M059J (cell line): ENCODE data around the gene RPRD1A. TPM values are rescaled to one million over a fixed set of nuclear protein-coding genes. Genes with fewer than 3 reads are reported as not detected.
"Not testable (repeated sequence)": the region's sequence is repeated elsewhere in the genome, so short reads cannot be mapped to it uniquely, and the experiment has no call there.

Experiments
- DNase-seq: peaks from one replicate; pipeline ENCODE4 v3.0.0-alpha.2; 2012; ENCODE audit warnings: low read depth
- total RNA-seq: library from RNA; depleted of rRNA; stranded (reverse); fragments of >200 nt; shearing (Covaris generic); gene quantifications from 2 replicates; pipeline ENCODE4 v1.2.3, GENCODE V29; 2014

The RPRD1A gene
- total RNA-seq, 1 experiment from 2014 or later: 68.5 TPM

DNA sequence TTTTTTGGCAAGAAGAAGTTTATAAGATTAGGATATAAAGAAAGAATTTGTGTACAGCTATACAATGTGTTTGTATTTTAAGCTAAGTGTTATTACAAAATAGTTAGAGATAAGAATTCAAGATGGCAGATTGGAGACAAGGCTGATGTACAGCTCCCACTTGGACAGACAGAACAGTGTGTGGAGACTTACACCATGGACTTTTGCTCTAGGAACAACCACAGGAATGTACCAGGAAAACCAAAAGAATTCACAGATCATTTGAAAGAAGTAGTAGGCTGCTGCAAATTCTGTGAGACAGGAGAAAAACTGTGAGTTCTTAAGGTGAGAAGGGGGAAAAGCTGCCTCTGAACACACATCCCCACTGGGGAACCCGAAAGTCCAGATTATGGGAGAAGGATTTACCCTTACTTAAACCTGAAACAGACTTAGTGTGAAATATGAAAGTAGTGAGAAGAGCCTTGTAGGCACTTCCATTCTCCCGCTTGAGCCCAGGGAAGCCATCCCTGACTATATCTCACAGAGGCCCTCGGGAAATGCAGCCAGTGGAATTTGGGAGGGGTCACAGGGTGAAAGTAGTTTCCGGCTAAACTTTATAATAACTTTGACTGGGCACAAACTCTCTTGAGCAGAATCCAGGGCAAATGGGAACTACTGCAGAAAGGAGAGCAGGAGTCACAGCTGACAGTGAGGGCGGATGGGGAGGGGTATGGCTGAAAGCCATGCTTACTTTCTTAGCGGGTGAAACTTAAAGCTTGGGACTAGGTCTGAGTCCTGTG is 11.6 kb upstream of the RPRD1A start:
- peak; percentile 67 for DNase-seq

DNA sequence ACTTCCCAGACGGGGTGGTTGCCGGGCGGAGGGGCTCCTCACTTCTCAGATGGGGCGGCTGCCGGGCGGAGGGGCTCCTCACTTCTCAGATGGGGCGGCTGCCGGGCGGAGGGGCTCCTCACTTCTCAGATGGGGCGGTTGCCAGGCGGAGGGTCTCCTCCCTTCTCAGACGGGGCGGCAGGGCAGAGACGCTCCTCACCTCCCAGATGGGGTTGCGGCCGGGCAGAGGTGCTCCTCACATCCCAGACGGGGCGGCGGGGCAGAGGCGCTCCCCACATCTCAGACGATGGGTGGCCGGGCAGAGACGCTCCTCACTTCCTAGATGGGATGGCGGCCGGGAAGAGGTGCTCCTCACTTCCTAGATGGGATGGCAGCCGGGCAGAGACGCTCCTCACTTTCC is 10.4 kb upstream of the RPRD1A start:
- DNase-seq: not testable (repeated sequence)

DNA sequence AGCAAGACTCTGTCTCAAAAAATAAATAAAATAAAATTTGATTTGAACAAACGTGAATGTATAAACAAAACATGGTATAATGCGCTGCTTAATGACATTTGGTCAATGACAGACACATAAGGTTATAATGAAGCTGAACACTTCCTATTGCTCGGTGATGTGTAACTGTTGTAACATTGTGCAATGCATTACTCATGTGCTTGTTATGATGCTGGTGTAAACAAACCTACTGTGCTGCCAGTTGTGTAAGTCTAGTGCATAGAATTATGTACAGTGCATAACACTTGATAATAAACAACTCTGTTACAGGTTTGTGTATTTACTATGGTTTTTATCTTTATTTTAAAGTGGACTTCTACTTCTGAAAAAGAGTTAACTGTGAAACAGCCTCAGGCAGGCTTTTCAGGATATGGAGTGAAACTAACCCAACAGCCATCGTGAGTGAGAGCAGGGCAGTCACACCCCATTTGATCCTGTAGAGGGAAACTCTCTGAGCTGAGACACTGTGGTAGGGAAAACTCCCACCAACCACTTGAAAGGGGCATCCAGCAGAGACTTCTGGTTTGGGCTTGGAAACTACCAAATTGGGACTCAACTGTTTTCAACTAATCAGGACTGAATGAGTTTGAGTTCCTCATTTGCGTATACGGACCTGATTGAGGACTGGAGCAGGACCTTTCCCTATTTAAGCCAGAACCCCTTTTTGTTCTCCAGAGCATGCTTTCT is 8.7 kb upstream of the RPRD1A start:
- DNase-seq: peak; percentile 87

DNA sequence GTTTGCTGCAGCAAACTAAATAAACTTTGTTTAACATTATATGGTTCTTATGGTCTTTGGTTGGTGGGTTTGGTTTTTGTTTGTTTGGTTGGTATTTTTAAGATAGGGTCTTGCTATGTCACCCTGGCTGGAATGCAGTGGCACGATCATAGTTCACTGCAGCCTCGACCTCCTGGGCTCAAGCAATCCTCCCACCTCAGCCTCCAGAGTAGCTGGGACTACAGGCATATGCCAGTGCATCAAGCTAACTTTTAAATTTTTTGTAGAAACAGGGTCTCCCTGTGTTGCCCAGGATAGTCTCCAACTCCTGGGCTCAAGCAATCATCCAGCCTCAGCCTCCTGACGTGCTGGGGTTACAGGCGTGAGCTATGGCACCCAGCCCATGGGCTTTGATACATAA is 7.1 kb upstream of the RPRD1A start:
- no peak for DNase-seq

DNA sequence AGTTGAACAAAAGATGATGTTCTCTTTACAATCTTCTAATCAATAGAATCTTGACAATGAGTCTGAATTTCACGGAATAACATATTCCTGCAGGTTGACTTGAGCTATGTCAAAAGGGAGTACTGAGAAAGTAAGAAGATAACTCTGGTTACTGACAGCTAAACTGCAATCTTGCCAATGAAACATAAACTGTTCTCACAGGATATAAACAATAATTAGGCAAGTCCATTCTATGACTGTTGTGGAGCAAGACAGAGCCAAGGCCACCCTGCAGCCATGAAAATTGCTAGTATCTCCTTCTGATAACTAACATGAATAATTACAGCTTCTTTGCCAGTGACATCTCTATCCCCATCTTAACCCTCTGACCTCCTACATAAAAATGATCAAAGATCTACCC is 6.3 kb upstream of the RPRD1A start:
- no peak for DNase-seq

DNA sequence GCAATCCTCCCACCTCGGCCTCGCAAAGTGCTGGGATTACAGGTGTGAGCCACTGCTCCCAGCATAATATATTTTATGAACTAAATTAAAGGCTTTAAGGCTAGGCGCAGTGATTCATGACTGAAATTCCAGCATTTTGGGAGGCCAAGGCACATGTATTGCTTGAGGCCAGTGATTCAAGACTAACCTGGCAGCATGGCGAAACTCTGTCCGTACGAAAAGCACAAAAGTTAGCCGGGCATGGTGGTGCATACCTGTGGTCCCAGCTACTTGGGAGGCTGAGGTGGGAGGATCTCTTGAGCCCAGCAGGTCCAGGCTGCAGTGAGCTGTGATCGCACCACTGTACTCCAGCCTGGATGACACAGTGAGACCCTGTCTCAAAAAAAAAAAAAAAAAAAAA is 5.0 kb upstream of the RPRD1A start:
- DNase-seq: not testable (repeated sequence)

DNA sequence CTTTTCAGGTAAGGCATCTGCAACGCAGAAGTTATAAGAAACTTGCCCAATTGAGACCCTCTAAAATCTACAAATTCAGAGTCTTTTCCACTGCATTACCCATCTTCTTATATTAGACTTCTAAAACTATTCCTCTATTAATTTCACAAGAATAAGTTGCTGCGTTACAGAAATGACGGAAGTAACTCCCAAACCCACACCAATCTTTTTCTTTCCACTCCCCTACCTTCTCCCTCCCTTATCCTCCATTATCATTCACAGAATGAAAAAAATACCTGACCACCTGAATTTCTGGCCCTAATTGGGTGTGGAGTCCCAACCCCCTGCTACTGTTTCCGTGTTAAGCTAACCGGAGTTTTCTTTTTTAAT is 689 bp downstream of the RPRD1A start:
- no peak for DNase-seq

DNA sequence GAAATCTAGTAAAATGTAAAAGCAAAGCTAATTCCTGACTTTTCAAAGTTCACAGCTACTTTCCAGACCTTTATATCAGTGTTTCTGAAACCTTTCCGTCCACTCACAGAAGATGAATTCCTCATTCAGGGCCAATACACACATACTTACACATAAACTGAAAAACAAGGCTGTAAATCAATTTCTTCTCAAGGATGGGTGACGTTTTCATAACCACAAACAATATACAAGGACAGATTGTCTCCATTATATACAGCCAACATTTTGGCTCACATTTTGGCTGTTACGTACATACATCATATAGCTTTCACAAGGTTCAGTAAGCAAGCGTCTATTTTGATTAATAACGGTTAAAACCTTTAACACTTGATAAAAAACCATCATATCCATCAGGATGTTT is 1.4 kb downstream of the RPRD1A start:
- DNase-seq: peak; percentile 12

DNA sequence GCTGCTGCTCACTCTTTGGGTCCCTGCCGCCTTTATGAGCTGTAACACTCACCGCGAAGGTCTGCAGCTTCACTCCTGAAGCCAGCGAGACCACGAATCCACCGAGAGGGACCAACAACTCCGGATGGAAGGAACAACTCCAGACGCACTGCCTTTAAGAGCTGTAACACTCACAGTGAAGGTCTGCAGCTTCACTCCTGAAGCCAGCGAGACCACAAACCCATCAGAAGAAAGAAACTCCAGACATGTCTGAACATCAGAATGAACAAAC is 2.6 kb downstream of the RPRD1A start:
- DNase-seq: not testable (repeated sequence)

DNA sequence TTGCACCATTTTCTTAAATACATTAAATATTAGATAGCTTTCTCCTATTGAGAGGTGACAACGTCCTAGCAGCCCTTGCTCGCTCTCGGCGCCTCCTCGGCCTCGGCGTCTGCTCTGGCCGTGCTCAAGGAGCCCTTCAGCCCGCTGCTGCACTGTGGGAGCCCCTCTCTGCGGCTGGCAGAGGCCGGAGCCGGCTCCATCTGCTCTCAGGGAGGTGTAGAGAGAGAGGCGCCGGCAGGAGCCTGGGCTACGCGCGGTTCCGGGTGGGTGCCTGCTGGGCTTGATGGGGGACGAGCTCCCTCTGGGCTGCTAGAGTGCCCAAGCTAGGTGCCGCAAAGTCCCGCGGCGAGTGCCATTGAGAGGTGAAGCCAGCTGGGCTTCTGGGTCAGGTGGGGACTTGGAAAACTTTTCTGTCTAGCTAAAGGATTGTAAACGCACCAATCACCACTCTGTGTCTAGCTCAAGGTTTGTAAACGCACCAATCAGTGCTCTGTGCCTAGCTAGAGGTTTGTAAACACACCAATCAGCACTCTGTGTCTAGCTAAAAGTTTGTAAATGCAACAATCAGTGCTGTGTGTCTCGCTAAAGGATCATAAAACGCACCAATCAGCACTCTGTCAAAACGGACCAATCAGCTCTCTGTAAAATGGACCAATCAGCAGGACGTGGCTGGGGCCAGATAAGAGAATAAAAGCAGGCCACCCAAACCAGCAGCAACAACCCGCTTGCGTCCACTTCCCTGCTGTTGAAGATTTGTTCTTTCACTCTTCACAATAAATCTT is 3.1 kb downstream of the RPRD1A start:
- DNase-seq: no peak

DNA sequence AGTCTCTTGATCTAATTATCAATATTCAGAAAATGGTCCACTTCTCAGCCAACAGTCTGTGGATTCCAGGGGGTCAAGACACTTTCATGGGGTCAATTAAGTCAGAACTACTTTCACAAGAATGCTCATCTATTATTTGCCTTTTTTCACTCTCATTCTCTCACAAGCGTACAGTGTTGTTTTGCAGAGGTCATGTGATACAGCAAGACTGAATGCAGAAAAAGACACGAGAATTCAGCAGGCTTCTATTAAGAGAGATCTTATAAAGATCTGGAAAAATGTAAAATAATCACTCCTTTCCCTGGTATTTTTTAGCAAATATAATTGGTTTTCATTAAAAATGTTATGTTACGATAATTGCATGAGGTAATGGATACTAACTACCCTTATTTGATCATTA is 8.7 kb downstream of the RPRD1A start:
- DNase-seq: no peak

DNA sequence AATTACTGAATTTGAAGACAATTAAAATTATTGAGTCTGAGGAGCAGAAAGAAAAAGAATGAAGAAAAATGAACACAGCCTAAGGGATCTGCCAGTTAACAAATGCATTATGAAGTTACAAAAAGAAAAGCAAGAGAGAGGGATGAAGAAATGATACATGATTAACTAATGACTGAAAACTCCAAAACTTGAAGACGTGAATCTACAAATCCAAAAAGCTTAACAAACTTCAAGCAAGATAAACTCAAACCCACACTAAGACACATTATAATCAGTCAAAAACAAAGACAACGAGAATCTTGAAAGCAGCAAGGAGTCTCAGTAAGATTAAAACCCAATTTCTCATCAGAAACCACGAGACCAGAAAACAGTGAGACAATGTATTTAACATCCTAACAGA is 15.6 kb downstream of the RPRD1A start:
- DNase-seq: no peak

DNA sequence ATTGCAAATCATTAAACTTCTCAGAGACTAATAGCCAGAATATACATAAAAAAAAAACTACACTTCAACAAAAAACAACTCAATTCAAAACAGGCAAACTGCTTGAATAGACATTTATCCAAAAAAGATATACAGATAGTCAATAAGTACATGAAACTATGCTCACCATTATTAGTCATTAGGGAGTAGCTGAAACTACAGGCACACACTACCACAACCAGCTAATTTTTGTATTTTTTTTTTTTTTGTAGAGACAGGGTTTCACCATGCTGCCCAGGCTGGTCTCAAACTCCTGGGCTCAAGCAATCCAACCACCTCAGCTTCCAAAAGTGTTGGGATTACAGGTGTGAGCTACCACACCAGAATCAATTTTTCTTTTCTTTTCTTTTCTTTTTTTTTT is 16.9 kb downstream of the RPRD1A start:
- no peak for DNase-seq

DNA sequence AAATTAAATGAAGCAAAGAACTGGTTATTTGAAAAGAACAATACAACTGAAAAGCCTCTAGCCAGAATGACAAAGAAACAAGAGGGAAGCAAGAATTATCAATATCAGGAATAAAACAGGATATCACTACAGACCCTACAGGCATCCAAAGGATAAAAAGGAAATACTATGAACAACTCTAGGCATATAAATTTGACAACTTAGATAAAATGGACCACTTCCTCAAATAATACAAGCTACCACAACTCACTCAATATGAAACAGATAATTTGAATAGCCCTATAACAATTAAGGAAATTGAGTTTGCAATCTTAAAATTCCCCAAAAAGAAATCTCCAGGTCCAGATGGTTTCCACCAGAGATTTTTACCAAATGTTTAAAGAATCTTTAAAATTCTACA is 19.8 kb downstream of the RPRD1A start:
- DNase-seq: no peak

DNA sequence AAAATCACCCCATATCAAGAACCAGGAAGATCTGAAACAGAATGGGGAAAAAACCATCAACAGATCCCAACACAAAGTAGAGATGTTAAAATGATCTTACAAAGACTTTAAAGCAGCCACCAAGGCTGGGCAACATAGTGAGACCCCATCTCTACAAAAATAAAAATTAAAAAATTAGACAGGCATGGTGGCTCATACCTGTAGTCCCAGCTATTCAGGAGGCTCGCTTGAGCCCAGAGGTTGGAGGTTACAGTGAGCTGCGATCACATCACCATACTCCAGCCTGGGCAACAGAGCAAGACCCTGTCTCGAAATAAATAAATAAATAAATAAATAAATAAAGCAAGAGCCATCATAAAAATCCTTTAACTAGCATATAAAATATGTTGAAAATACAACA is 20.5 kb downstream of the RPRD1A start:
- no peak for DNase-seq

DNA sequence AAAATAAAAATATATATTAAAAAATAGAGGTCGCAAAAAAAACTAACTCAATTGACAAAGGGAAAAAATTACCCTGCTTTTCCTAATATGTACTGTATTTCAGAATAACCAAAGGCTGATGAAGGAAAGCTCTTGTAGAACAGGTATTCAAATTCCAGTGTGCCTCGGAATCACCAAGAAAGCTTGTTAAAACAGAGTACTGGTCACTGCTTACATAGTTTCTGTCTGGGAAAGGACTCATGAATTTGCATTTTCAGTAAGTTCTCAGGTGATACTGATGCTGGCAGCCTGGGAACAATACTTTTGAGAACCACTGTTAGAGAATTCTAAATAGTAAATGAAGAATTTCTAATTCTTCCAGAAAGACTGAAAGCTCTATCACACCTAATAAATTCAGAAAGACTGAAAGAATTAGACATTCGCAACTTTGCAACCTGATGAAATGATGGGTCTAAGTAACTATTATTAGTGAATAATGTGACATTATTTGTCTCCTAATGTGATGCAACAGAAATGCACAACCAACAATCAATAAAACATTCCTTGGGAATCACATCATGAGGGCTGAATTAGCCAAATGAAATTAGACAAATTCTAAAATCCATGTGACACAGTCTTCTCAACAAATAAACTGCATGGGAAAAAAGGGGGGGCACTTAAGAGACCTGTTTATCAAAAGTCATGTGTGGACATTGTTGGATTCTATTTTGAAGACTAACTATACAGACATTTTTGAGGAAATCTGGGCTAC is 21.9 kb downstream of the RPRD1A start:
- DNase-seq: no peak

DNA sequence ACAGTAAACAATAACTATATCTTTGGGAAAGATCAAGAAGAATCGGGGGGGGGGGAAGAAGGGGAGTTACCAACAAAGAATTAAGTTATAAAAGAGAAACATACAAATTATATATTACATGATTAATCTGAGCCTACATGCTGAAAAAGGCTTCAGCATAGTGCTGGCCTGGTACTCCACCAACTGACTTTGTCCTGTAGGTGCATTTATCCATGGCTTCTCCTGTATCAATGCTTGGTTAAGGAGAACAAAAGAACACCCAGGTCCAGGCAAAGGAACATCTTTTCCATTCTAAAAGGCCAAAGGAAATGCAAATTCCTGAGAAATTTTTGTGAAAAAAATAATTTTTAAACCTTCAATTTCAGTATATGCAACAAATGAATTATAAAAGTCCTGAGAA is 24.2 kb downstream of the RPRD1A start:
- no peak for DNase-seq

DNA sequence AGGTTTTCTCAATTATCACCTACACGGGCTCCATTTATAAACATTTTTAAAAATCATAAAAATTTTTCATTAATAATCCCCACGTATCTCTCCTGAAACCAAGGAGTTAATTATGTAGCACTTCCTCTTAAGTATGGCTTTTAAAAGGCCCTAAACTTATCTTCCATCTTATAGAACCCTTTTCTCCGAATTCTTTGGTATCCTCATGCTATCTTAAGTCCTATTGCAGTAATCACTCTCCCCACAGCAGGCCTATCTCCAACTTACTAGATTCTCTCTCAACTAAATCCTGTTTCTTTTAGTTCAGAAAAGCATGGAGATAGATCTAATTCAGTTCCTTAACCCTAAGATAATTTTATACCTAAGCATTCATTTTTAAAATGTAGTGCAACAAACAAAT is 26.2 kb downstream of the RPRD1A start:
- DNase-seq: no peak

DNA sequence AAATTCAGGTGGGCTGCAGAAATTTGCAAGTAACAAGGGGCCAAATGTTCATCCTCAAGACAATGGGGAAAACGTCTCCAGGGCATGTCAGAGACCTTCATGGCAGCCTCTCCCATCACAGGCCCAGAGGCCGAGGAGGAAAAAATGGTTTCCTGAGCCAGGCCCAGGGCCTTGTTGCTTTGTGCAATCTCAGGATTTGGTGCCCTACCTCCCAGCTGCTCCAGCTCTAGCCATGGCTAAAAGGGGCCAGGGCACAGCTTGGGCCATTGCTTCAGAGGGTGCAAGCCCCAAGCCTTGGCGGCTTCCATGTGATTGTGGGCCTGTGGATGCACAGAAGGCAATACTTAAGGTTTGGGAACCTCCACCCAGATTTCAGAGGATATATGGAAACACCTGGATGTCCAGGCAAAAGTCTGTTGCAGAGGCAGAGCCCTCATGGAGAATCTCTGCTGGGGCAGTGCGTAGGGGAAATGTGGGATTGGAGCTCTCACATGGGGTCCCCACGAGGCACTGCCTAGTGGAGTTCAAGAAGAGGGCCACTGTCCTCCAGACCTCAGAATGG is 29.2 kb downstream of the RPRD1A start:
- DNase-seq: no peak

DNA sequence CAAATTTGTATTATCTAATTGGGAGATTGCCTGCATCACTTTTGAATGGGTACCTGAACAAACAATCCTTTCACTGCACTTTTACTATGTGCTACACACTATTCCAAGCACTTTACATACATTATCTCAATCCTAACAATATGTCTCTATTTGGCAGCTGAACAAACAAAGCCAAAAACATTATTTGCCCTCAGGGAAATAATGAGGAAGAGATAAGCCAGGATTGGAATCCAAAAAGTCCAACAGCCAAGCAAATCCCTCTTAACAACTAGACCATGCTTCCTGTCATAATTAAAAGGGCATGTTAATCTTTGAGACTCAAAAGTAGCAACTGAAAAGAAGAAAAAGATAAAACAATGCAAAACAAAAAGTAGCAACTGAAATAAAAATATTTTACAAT is 32.1 kb downstream of the RPRD1A start:
- DNase-seq: peak; percentile 70

DNA sequence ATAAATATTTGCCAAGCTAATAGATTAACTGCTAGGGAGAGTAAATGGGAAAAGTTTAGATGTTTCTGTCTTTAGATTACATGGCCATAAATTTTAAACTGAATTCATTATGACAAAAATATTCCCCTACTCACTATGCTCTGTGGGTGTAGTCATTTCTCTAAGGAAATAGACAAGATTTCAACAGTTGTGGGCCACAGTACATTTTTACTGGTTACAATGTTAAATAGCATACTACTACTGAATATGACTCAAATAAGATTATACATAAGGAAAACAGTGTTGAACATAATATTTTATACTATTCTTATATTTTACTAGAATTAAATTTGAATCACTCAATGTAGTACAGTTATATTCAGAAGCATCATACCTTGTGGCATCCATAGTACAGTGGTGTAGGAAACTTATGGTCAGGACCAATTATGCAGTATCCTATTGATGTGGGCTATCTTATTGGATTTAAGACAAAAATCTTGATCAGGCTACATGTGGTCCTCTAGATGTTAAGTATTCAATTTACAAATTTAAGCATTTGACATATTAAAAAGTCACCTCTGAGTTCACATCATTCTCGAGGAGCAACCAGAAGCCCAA is 33.0 kb downstream of the RPRD1A start:
- no peak for DNase-seq

DNA sequence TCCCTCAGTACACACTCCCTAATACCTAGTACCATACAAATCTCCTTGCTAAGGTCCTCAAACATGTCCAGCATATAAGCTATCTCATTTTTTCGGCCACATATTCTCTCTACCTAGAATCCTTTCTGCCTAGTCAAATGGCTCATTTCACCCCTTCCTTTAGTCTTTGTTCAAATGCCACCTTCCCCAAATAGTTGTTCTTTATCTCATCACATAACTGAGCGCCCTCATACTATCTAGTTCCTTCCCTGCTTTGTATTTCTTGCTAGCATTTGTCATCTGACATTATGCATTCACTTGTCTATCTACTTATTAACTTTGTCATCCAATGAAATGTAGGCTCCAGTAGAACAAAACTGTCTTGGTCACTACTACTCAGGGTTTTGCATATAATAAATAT is 35.5 kb downstream of the RPRD1A start:
- no peak for DNase-seq
